ENCODE data around the gene SNX10.

- TF ChIP-seq, protein P1, sequence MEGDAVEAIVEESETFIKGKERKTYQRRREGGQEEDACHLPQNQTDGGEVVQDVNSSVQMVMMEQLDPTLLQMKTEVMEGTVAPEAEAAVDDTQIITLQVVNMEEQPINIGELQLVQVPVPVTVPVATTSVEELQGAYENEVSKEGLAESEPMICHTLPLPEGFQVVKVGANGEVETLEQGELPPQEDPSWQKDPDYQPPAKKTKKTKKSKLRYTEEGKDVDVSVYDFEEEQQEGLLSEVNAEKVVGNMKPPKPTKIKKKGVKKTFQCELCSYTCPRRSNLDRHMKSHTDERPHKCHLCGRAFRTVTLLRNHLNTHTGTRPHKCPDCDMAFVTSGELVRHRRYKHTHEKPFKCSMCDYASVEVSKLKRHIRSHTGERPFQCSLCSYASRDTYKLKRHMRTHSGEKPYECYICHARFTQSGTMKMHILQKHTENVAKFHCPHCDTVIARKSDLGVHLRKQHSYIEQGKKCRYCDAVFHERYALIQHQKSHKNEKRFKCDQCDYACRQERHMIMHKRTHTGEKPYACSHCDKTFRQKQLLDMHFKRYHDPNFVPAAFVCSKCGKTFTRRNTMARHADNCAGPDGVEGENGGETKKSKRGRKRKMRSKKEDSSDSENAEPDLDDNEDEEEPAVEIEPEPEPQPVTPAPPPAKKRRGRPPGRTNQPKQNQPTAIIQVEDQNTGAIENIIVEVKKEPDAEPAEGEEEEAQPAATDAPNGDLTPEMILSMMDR (IDR thresholded peaks at IDR 0.05; ENCODE audit: low read length), result no peak
- TF ChIP-seq EZH2 (optimal IDR thresholded peaks at IDR 0.05; ENCODE audit: low read depth, low read length), result no peak
Measured at GRCh38 chr7:26319636-26320035, 28.0 kb downstream of the SNX10 start.
